Measurements from ENCODE around the gene REST.
A peak's percentile ranks its signal among the peaks of the same experiment; 100 is the strongest.

Gene REST

GRCh38 chr4:56978750-56979303 is 71.1 kb downstream of the REST start, which contains the start of gene POLR2B:
POLR2B (plus strand) TSS chr4:56978896; CDS start chr4:56978986, 90 bp downstream.
- DNase-seq (ENCODE audit: low spot score) = peak; percentile 93

GRCh38 chr4:56979421-56980072 is 71.8 kb downstream of the REST start:
- no peak for DNase-seq (ENCODE audit: low spot score)

- DNase-seq (ENCODE audit: low spot score) = no peak
Observed at GRCh38 chr4:56981795-56982201, 74.1 kb downstream of the REST start.

- no peak for DNase-seq (ENCODE audit: low spot score)
Observed at GRCh38 chr4:56986192-56986591, 78.5 kb downstream of the REST start.

GRCh38 chr4:56986952-56987351 is 79.3 kb downstream of the REST start:
- DNase-seq (ENCODE audit: low spot score) = no peak

- DNase-seq (ENCODE audit: low spot score) = no peak
Observed at GRCh38 chr4:56990109-56990905, 82.6 kb downstream of the REST start.

GRCh38 chr4:56995525-56995924 is 87.8 kb downstream of the REST start:
- DNase-seq (ENCODE audit: low spot score) = peak; percentile 77

GRCh38 chr4:56999751-57000150 is 92.1 kb downstream of the REST start:
- no peak for DNase-seq (ENCODE audit: low spot score)

GRCh38 chr4:57013543-57014120 is 105.9 kb downstream of the REST start:
- DNase-seq (ENCODE audit: low spot score) = no peak

Data from GM03348 (cell line).